GM12878 (cell line): Measurements from ENCODE around the gene CGREF1. TPM values are rescaled to one million over a fixed set of nuclear protein-coding genes. Genes with fewer than 3 reads are reported as not detected.
A peak's percentile ranks its signal among the peaks of the same experiment; 100 is the strongest.

ENCODE experiments used
- ASH2L ChIP-seq: fragments of 300-600, 200-600 bp; sonication (generic); IDR thresholded peaks from 2 replicates; pipeline ENCODE4 v1.6.1; 2017; ENCODE audit warnings: low read depth, mild to moderate bottlenecking, borderline replicate concordance
- BACH1 ChIP-seq: fragments of 450-650 bp; IDR thresholded peaks from 2 replicates; pipeline ENCODE4 v1.6.1; 2017; ENCODE audit warnings: mild to moderate bottlenecking, borderline replicate concordance
- CHD1 ChIP-seq: IDR thresholded peaks from 2 replicates; pipeline ENCODE4 v1.6.1; 2012; ENCODE audit warnings: low read depth, low read length, improper control_type of control experiment
- CREM ChIP-seq: IDR thresholded peaks from 2 replicates; pipeline ENCODE4 v1.6.1; 2014; ENCODE audit warnings: antibody characterized with exemption, low read depth
- E2F4 ChIP-seq: IDR thresholded peaks from 2 replicates; pipeline ENCODE4 v1.6.1; 2012; ENCODE audit warnings: low read depth, low read length, improper control_type of control experiment
- ESRRA ChIP-seq: IDR thresholded peaks from 2 replicates; pipeline ENCODE4 v1.6.1; 2012; ENCODE audit warnings: mild to moderate bottlenecking, low read length, improper control_type of control experiment
- HDAC2 ChIP-seq: fragments of 200-600 bp; sonication (generic); IDR thresholded peaks from 2 replicates; pipeline ENCODE4 v1.6.1; 2017
- IKZF1 ChIP-seq: fragments of 450-650 bp; conservative IDR thresholded peaks from 2 replicates; pipeline ENCODE4 v1.6.1; 2017; ENCODE audit warnings: antibody characterized with exemption, mild to moderate bottlenecking
- MEF2A ChIP-seq: IDR thresholded peaks from 2 replicates; pipeline ENCODE4 v1.6.1; 2011; ENCODE audit warnings: low read depth, mild to moderate bottlenecking, low read length, moderate library complexity; ENCODE audit not compliant: insufficient read depth
- RAD51 ChIP-seq: fragments of 450-650 bp; IDR thresholded peaks from 2 replicates; pipeline ENCODE4 v1.6.1; 2016; ENCODE audit warnings: moderate library complexity, mild to moderate bottlenecking, inconsistent platforms
- RB1 ChIP-seq: fragments of 450-650 bp; formaldehyde crosslinking; IDR thresholded peaks from 2 replicates; pipeline ENCODE4 v1.6.1; 2017; ENCODE audit warnings: mild to moderate bottlenecking, borderline replicate concordance
- RCOR1 ChIP-seq: conservative IDR thresholded peaks from 2 replicates; pipeline ENCODE4 v1.6.1; 2012; ENCODE audit warnings: low read depth, low read length, improper control_type of control experiment
- RELA ChIP-seq: fragments of 450-650 bp; IDR thresholded peaks from 2 replicates; pipeline ENCODE4 v1.8.0; 2014; ENCODE audit warnings: borderline replicate concordance; ENCODE audit not compliant: partially characterized antibody
- SP1 ChIP-seq: IDR thresholded peaks from one replicate; pipeline ENCODE4 v1.6.1; 2011; ENCODE audit warnings: low read depth, low read length
- SREBF2 ChIP-seq: IDR thresholded peaks from 2 replicates; pipeline ENCODE4 v1.6.1; 2012; ENCODE audit warnings: mild to moderate bottlenecking, low read length
- TARDBP ChIP-seq: IDR thresholded peaks from 2 replicates; pipeline ENCODE4 v1.6.1; 2016; ENCODE audit warnings: borderline replicate concordance
- TBL1XR1 ChIP-seq: IDR thresholded peaks from 2 replicates; pipeline ENCODE4 v1.6.1; 2012; ENCODE audit warnings: low read depth, low read length, improper control_type of control experiment
- TCF3 ChIP-seq: IDR thresholded peaks from 2 replicates; pipeline ENCODE4 v1.6.1; 2012; ENCODE audit warnings: low read depth, mild to moderate bottlenecking, low read length, borderline replicate concordance; ENCODE audit not compliant: insufficient read depth
- ZNF24 ChIP-seq: fragments of 450-650 bp; IDR thresholded peaks from 2 replicates; pipeline ENCODE4 v1.6.1; 2017; ENCODE audit warnings: antibody characterized with exemption, mild to moderate bottlenecking
- polyA plus RNA-seq, 11 experiments: library from polyadenylated mRNA; depleted of rRNA in 4 of 11; unstranded in 6 of 11; stranded (reverse) in 5 of 11; fragments of >200 nt; fragmentation: Nextera tagmentation in 4 of 11; fragmentation: Illumina TruSeq in 1 of 11; extraction: Ambion mirVana in 4 of 11; extraction: Trizol in 1 of 11; gene quantifications; 1 replicate in 1 of 11; 2 replicates in 10 of 11; pipeline versions ENCODE4 v1.2.1 to v1.2.3, GENCODE V29; 2011 to 2016; ENCODE audit warnings: inconsistent platforms in 2 of 11, missing spikeins in 2 of 11, low read depth in 1 of 11
- total RNA-seq, 4 experiments: library from RNA; depleted of rRNA in 3 of 4; stranded (reverse); fragments of >200 nt in 3 of 4; fragmentation: Illumina TruSeq in 1 of 4; extraction: Trizol in 1 of 4; gene quantifications; 2 replicates each; pipeline versions ENCODE4 v1.2.1 to v1.2.3, GENCODE V29; 2013 to 2021
- TF ChIP-seq, protein P1 (sequence below): IDR thresholded peaks from 2 replicates; pipeline ENCODE4 v1.6.1; 2012; ENCODE audit warnings: mild to moderate bottlenecking, low read depth, low read length
- TF ChIP-seq, protein P2 (sequence below): IDR thresholded peaks from 2 replicates; pipeline ENCODE4 v1.6.1; 2011; ENCODE audit warnings: mild to moderate bottlenecking, low read depth, low read length, moderate library complexity; ENCODE audit not compliant: insufficient replicate concordance
- TF ChIP-seq, protein P3 (sequence below): fragments of 450-650 bp; formaldehyde crosslinking; IDR thresholded peaks from 2 replicates; pipeline ENCODE4 v1.5.0; 2022; ENCODE audit warnings: mild to moderate bottlenecking, missing genetic modification characterization

The CGREF1 gene
- total and polyA plus RNA-seq, 10 of the 15 experiments (the other 5 are each of a cell fraction or from before 2014, with no cell fraction given), result 0.06 to 0.21 TPM; not detected in 8

GRCh38 chr2:27086090-27086723 is 32.7 kb downstream of the CGREF1 start (continued):
- TF ChIP-seq, protein P1, sequence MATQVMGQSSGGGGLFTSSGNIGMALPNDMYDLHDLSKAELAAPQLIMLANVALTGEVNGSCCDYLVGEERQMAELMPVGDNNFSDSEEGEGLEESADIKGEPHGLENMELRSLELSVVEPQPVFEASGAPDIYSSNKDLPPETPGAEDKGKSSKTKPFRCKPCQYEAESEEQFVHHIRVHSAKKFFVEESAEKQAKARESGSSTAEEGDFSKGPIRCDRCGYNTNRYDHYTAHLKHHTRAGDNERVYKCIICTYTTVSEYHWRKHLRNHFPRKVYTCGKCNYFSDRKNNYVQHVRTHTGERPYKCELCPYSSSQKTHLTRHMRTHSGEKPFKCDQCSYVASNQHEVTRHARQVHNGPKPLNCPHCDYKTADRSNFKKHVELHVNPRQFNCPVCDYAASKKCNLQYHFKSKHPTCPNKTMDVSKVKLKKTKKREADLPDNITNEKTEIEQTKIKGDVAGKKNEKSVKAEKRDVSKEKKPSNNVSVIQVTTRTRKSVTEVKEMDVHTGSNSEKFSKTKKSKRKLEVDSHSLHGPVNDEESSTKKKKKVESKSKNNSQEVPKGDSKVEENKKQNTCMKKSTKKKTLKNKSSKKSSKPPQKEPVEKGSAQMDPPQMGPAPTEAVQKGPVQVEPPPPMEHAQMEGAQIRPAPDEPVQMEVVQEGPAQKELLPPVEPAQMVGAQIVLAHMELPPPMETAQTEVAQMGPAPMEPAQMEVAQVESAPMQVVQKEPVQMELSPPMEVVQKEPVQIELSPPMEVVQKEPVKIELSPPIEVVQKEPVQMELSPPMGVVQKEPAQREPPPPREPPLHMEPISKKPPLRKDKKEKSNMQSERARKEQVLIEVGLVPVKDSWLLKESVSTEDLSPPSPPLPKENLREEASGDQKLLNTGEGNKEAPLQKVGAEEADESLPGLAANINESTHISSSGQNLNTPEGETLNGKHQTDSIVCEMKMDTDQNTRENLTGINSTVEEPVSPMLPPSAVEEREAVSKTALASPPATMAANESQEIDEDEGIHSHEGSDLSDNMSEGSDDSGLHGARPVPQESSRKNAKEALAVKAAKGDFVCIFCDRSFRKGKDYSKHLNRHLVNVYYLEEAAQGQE, result 0 out of 2 replicates have a peak, but pooled peaks have one; percentile 15
- TF ChIP-seq ASH2L, result no peak
- peak; percentile 85 for TF ChIP-seq E2F4
- TF ChIP-seq TCF3, result no peak
- no peak for TF ChIP-seq TARDBP
- 0 out of 2 replicates have a peak, but pooled peaks have one; percentile 71 for TF ChIP-seq CHD1
- TF ChIP-seq RAD51, result no peak
- no peak for TF ChIP-seq ESRRA
- no peak for TF ChIP-seq SREBF2
- no peak for TF ChIP-seq HDAC2
- no peak for TF ChIP-seq RELA
- TF ChIP-seq MEF2A, result 0 out of 2 replicates have a peak, but pooled peaks have one; percentile 54
- TF ChIP-seq SP1, result peak; percentile 65
- TF ChIP-seq CREM, result peak; percentile 59; the same call in 1 of the 2 replicates
- peak; percentile 60; the same call in 1 of the 2 replicates for TF ChIP-seq ZNF24
- TF ChIP-seq RB1, result peak; percentile 97; the same call in 1 of the 2 replicates
- TF ChIP-seq, protein P2, sequence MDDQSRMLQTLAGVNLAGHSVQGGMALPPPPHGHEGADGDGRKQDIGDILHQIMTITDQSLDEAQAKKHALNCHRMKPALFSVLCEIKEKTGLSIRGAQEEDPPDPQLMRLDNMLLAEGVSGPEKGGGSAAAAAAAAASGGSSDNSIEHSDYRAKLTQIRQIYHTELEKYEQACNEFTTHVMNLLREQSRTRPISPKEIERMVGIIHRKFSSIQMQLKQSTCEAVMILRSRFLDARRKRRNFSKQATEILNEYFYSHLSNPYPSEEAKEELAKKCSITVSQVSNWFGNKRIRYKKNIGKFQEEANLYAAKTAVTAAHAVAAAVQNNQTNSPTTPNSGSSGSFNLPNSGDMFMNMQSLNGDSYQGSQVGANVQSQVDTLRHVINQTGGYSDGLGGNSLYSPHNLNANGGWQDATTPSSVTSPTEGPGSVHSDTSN, result no peak
- TF ChIP-seq, protein P3, sequence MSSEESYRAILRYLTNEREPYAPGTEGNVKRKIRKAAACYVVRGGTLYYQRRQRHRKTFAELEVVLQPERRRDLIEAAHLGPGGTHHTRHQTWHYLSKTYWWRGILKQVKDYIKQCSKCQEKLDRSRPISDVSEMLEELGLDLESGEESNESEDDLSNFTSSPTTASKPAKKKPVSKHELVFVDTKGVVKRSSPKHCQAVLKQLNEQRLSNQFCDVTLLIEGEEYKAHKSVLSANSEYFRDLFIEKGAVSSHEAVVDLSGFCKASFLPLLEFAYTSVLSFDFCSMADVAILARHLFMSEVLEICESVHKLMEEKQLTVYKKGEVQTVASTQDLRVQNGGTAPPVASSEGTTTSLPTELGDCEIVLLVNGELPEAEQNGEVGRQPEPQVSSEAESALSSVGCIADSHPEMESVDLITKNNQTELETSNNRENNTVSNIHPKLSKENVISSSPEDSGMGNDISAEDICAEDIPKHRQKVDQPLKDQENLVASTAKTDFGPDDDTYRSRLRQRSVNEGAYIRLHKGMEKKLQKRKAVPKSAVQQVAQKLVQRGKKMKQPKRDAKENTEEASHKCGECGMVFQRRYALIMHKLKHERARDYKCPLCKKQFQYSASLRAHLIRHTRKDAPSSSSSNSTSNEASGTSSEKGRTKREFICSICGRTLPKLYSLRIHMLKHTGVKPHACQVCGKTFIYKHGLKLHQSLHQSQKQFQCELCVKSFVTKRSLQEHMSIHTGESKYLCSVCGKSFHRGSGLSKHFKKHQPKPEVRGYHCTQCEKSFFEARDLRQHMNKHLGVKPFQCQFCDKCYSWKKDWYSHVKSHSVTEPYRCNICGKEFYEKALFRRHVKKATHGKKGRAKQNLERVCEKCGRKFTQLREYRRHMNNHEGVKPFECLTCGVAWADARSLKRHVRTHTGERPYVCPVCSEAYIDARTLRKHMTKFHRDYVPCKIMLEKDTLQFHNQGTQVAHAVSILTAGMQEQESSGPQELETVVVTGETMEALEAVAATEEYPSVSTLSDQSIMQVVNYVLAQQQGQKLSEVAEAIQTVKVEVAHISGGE (CRISPR knock-in tag), result no peak
- peak; percentile 94 for TF ChIP-seq BACH1
- TF ChIP-seq TBL1XR1, result no peak
- no peak; the same call in 1 of the 2 replicates for TF ChIP-seq RCOR1
- TF ChIP-seq IKZF1, result peak; percentile 41; the same call in 1 of the 2 replicates
